Cardiac septum (tissue), 1 donor: ENCODE data around the gene TMCO4. TPM values are rescaled to one million over a fixed set of nuclear protein-coding genes. Genes with fewer than 3 reads are reported as not detected.

Experiments used
- DNase-seq: peaks from one replicate; pipeline ENCODE4 v3.0.0-alpha.2; 2020; ENCODE audit warnings: low spot score
- intact Hi-C: fragments of 100-400 bp; cut with DNase I; formaldehyde crosslinking; loops from one replicate; pipeline ENCODE4 v1.14.0; 2022
- total RNA-seq: library from RNA; stranded (reverse); fragmentation: NEBNext Ultra II Directional; extraction: Animal tissue kit (Norgen Biotek cat#: 25700); gene quantifications from one replicate; pipeline ENCODE4 v1.2.1, GENCODE V29; 2021
- donor health status: DM: no; HTN: no; CAD: no.

The TMCO4 gene
- total RNA-seq, 1 donor from 2014 or later, result 9.3 TPM

DNA sequence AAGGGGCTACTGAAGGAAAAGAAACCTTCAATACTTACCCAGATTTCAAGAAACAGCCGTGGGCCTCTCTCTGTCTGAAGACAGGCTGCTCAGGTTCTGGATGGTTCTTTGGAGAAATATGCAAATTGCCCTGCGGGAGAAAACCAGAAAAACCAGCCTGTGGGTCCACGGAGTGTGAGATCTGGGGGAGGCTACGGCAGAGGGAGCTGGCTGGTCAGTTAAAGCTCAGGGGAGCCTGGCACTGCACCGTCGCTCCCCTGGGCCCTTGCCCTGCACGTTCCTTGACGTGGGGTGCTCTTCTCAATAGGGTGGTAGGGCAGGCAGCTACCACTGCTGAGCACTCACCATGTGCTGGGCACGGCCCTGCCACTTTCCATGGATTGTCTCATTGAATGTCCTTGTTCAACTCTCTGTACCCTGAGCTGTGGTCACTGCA, 12.7 kb downstream of the TMCO4 start:
- intact Hi-C loops, result no loop called here

DNA sequence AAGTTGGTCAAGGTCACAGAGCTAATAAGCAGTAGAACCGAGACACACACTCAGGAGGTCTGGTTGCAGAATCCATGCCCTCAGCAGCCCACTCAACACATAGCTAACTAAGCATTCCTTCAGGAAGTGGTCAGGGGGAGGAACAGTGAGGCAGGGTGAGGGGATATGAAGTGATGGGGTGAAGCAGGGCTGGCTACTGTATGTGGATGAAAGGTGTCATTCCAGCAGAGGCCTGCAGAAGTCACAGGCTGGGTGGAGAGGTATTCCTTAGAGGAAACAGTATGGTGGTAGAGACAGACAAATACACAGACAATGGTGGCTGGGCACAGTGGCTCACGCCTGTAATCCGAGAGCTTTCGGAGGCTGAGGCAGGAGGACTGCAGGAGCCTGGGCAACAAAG, 14.1 kb downstream of the TMCO4 start:
- no peak for DNase-seq
- intact Hi-C loops, result no loop called here

More for the DNA sequence above, 12.7 kb downstream of the TMCO4 start:
- no peak for DNase-seq

DNA sequence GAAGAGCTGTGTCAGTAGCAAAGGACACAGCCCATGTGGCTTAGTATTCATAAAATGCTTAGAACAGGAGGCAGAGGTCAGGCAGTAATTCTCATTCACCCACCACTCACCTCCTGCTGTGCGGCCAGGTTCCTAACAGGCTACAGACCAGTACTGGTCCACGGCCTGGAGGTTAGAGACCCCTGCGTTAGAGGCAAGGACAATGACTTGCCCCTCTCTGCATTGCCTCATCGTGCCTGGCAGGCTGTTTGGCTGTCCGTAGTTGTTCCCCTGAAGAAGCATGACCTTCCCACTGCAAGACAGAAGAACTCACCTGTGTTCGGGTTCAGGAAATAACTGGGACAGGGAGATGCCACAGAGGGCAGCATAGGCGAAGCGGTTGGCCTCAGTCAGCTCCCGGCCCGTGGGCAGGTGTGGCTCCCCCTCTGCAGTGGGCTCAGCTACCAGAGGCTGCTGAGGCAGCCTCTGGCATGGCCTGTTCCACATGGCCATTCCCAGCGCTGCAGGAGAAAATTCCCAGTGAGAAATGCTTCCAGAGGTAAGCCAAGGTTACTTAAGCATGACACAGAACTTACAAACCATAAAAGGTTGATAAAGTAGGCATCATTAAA, 19.3 kb downstream of the TMCO4 start:
- intact Hi-C loops, result no loop called here
- no peak for DNase-seq

DNA sequence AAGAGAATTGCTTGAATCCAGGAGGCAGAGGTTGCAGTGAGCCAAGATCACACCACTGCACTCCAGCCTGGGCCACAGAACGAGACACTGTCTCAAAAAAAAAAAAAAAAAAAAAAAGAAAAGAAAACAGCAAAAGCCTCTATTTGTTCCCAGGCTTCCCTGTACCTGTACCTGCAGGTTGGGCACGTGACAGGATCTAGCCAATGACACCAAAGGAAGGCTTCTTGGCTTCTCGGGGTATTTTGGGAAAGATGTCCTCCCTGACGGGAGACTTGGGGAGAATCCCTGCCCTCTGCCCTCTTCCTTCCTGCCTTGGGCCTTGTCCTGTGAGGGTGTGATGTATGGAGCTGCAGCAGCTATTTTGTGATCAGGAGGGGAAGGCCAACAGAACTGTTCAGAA, 22.8 kb downstream of the TMCO4 start:
- no peak for DNase-seq
- intact Hi-C loops, result no loop called here

DNA sequence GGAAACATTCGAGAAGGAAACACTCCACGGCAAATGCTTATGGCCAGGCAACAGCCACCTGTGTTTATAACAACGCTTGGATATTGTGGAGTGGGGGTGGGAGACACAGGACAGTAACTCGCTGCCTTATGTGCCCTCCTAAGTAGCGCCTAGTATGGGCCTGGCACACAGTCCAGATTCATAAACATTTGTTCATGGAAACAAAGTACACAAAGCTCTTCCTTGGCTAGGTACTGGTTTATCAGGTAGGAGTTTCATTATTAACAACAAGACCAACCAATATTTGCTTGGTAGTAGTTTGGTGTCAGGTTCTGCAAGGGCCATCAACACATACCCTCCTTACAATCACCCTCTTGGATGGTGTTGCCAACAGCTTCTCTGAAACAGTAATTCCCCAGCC, 23.4 kb downstream of the TMCO4 start:
- DNase-seq, result no peak
- intact Hi-C loops, result no loop called here

DNA sequence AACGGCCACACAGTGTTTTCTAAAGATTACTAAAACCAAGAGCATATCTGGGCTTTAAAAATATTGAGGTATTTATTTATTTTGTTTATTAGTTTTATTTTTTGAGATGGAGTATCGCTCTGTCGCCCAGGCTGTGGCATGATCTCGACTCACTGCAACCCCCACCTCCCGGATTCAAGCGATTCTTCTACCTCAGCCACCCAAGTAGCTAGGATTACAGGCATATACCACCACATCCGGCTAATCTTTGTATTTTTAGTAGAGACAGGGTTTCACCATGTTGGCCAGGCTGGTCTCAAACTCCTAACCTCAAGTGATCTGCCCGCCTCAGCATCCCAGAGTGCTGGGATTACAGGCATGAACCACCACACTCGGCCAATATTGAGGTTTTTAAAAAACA, 23.9 kb downstream of the TMCO4 start:
- no peak for DNase-seq
- intact Hi-C loops, result no loop called here

DNA sequence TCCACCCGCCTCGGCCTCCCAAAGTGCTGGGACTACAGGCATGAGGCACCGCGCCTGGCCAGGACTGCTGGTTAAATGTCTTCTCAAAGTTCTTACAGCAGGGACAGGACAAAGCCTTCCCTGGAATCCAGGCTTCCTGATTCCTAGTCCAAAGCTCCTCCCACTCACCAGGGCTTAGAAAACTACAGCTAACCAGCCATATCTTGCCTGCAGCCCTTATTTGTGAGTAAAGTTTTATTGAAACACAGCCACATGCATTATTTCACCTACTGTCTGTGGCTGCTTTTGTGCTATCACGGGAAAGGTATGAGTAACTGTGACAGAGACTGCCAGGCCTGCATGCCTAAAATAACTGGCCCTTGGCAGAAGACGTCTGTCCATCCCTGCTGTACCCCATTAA, 24.4 kb downstream of the TMCO4 start:
- no peak for DNase-seq
- intact Hi-C loops, result no loop called here

DNA sequence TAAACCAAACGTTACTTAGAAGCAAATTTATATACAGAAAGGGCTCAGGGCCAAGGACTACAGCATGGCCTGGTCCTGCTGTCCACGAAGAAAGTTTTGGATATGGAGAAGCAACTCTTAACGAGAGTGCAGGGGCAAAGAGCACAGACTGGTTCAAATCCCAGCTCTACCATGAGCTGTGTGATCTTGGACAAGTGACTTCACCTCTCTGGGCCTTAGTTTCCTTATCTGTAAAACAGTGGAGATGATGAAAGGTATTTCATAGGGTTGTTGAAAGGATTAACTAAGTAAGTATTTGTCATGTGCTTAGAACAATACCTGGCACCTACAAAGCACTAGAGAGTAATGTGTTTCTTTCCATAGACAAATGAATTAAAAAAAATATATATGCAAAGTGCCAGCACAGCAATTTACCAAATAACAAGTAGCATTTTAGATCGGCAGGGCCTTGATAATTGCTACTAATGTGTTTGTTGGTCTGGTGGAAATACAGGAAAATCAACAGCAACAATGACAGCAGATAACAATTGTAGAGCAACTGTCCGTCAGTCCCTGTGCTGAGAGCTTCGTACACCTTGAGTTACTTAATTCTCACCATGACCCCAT, 25.4 kb downstream of the TMCO4 start:
- intact Hi-C loops, result no loop called here
- DNase-seq, result no peak

DNA sequence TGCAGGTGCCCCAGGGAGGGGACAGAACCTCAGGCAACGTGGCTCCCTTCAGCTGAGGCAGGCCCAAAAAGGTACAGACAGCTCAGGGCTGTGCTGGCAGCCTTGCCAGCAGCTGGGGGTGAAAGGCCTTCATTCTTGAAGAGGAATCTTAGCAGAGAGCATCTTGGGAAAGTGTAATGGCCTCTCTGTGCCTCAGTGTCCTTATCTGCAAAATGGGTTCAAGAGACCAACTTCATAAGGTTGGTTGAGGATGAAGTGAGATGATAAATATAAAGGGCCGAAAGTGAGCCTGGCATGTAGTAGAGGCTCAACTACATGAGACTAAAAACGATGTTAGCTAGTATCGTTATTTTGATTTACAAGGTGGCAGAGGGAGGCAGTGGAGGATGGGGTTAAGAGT, 26.2 kb downstream of the TMCO4 start:
- intact Hi-C loops, result no loop called here
- no peak for DNase-seq

DNA sequence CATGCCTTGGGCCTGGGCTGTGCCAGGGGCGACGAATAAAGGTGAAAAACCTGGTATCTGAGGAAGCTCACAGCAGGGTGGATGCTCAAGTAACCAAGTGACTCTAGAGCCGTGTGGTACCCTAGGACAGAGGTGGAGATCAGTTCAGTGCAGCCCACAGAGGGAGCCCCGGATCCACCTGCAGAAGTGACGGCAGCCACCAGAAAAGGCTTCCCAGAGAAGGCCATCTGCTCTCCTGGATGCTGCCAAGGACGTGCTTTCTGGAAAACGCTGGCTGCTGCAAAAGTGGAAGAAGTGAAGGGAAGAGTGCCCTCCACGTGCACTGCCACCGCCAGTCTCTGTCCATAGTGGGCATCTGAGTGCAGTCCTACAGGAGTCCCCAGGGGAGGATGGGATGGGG, 27.7 kb downstream of the TMCO4 start:
- intact Hi-C loops, result no loop called here

DNA sequence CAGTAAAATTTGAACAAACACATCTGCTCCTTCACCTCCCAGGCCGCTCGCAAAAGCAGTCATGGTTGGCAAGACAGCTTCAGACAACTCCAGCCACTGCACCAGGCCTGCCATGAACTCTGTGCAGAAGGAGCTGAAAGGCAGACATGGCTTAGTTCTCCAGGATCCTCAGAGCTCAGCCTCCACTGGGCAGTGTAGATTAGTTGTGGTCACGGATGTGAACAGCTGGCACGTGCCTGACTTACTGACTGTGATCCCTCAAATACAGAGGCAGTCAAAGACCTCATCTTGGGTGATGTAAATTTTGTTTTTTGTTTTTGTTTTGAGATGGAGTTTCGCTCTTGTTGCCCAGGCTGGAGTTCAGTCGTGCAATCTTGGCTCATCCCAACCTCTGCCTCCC, 28.4 kb downstream of the TMCO4 start:
- DNase-seq, result no peak
- intact Hi-C loops, result no loop called here

More for the DNA sequence above, 27.7 kb downstream of the TMCO4 start:
- DNase-seq, result no peak

DNA sequence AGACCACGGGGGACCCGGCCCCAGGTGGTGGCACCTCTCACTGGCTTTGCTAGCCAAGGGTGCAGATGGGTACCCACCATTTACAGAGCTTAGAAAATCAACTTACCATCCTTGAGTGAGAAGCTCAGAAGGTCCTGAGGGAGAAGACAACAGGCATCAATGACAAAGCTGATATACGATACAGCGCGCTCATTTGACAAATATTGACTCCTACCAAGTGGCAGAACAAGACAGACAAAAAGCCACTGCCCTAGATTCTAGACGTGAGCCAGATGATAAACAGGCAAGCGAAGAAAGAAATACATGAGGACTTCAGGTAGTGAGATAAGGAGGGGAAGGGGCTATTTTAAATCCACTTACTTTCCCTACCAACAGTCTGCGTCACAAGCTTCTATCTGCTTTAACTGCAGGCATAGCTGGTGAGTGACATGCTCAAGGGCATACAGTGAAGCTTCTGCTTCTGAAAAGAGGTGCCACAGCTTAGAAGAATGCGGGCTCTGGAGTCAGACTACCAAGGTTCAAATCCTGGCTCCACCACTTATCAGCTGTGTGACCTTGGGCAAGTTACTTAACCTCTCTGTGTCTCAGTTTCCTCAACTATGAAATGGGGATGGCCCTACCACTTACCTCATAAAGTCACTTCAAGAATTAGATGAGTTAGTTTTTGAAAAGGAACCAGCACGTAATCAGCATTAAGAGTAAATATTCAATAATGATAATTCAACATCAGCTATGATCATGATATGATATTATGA, 29.1 kb downstream of the TMCO4 start:
- intact Hi-C loops, result no loop called here

DNA sequence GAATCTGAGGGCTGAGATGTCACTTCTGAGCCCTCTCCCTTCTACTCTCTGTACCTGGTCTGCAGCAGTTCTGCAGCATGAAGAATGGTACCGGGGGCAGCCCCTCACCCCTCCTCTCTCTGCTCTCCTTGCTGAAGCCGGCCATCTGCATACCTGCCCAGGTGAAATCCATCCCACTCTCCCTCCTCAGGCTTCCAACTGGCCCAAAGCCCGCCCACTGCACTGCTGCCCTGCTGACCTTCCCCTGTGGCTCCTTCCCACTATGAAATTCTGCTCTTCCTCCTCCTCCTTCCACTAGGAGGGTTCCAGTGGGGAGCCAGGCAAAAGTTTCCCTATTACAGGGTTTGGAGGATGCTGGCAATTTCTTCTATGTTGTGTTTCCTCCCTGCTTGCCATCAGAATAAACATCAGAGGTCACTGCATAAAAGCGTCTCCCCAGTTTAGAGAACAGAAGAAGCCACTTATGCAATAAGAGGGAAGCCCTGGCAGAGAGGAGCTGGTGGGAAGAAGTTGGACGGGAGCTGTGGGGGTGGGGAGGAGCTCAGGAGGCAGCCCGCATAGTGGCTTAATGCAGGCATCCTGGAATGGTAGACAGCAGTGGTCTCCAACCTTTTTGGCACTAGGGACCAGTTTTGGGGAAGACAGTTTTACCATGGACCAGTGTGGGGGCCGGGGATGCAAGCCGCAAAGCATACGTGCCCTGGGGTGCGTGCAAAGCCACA, 30.3 kb downstream of the TMCO4 start:
- intact Hi-C loops, result no loop called here
- DNase-seq, result no peak

More for the DNA sequence above, 29.1 kb downstream of the TMCO4 start:
- DNase-seq, result no peak

DNA sequence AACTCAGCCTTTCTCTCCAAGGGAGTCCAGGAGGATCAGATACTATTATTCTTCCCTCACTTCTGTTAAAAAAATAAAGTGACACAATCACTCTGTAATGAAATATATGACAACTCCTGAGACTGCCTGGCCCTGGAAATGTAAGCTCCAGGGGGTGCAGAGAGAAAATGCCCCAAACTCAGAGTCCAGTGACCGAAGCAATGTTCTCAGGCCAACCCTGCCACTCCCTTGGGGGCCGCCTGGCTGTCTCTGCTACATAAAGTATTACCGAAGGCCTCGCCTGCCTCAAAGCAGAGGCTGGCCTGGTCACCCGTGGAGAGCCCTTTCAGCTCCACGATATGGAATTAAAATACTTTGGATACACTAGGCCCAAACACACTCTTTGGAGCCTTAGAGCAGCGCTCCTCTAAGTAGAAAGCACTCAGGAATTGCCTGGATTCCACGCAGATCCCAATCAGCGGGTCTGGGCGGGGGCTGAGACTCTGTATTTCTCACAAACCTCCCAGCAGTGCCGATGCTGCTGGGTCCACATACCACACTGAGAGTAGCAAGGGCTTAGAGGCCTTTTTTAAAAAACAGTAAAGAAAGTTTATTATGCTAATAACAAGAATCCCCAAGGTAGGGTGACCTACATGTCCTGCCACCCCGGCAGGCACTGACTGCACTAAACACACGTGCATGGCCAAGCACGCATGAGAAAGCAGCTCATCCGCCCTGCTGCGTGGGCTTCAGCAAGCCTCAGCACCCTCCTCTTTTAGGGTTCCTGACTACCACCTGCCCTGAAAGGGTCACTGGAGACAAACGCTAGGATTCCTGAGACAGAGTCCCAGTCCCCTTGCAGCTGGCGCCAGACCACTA, 31.1 kb downstream of the TMCO4 start:
- intact Hi-C loops, result no loop called here
- DNase-seq, result no peak

DNA sequence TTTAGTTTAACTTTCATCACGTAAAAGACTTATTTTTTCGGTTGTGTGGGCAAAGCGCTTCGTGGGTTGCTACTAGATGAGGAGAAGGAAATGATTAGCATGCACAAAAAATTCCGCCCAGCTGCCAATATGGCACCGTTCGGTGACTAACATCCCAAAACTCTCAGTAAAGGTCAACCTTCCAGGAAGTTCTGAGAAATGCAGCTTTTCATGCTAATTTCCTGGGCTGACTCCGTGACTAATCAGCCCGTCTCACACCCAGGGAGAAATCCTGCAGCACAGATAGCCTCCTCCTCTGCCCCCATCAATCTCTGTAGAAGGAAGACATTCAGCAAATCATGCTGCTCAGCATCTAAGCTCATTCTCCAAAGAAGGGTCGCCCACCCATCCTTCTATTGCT, 34.1 kb downstream of the TMCO4 start:
- intact Hi-C loops, result no loop called here
- DNase-seq, result no peak

DNA sequence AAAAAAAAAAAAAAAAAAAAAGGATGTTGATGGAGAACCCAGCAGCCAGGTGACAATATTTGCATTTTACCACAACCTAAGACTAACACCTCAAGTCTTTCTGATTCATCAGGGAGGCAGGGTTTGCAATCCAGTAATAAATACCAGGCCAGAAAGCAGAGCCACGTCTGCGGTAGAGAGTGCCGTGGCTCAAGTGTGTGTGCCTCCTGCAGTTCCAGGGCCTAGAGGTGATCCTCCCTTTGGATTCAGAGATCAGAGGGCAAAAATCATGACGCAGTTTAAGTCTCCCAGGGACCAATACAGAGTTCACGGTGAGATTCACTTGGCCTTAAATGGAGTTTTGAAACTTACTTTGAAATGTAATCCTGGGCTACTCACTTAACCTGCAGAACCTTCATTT, 34.9 kb downstream of the TMCO4 start:
- no peak for DNase-seq
- intact Hi-C loops, result no loop called here

DNA sequence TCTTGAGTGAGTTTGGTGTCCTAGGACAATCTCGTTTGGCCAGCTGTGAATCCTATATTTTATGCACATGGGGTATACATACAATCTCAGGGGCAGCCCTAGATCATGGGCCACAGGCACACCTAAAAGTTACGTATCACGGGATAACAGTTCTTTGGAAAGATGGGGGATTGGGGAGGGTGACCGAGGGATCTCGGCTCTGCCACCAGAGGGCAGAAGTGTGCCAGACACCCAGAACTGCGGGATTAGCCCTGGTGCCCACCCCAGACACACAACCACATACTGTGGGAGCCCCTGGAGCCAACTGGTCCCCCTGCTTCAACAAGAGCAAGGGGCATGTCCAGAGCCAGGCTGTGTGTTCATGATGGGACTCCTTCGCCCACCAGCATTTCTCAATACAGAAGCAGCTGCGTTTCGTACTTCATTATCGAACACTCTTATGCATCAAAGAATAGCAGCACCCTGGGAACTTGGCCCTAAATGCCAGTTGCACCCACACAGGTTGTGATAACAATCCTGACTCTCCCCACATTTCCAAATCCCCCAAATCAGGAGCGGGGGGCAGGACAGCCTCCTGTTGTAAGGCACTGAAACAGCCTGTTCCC, 37.4 kb downstream of the TMCO4 start:
- no peak for DNase-seq
- intact Hi-C loops, result no loop called here

DNA sequence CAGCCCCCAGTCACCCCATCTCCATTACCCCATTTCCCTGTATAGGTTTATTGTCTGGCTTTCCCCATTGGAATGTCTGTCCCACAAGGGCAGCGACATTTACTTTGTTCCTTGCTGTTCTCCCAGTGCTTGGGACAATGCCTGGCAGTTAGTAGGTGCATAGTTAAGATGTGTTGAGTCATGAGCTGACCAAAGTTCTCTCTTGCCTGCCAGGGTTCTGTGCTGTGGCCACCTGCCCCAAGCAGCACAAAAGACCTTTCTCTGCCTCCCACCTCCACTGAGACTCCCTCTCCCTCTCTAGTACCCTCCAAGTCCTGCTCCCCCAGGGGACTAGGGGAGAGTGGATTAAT, 40.0 kb downstream of the TMCO4 start:
- DNase-seq, result no peak
- intact Hi-C loops, result no loop called here

DNA sequence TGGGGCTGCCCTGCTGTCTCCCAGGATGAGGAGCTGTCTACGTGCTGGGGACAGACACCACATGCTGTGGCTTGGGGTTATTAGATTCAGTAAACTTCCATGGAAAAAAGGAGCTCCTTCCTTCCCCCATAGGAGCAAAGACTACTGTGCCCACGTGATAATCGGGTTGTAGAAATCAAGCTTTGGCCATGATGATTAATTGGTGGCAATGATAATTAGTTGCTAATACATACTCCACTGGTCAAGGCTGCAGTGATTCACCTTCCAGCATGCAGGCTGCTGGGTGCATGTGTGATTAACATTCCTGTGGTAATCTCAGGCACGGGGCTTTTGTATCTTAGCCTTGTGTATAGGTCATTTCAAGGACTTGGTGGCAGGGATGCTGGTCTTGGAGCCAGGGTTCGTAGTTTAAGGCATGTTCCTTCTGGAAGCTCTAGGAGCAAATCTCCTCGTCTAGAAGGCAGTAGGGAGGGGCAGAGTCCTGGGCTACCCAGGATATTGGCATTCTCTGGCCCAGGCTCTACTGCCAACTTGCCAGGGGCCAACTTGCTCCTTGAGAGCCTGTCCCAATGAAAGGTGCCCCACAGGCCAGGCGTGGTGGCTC, 41.4 kb downstream of the TMCO4 start:
- intact Hi-C loops, result no loop called here
- DNase-seq, result no peak
